ENCODE measurements around the gene RBM14. TPM values are rescaled to one million over a fixed set of nuclear protein-coding genes. Genes with fewer than 3 reads are reported as not detected.

Gene RBM14
- total RNA-seq, 1 donor from 2014 or later = 49.9 TPM

GRCh38 chr11:66663741-66664296 is 47.4 kb downstream of the RBM14 start:
- Histone ChIP-seq H3K36me3 (ENCODE audit: control insufficient read depth, insufficient read depth, low read length) (peaks cover 1% of the 10 kb centered on the region), H3K4me3 (ENCODE audit: low read depth, low read length) (no peak overlapping the region), H3K27me3 (ENCODE audit: control insufficient read depth, insufficient read depth, low read length) (no peaks in the 10 kb centered on the region)
- TF ChIP-seq CTCF (IDR thresholded peaks at IDR 0.05; ENCODE audit: insufficient read depth, low read length, poor library complexity, severe bottlenecking) = no peak
- DNase-seq (ENCODE audit: low read depth) = no peak

- Histone ChIP-seq H3K4me3 (ENCODE audit: low read depth, low read length) (no peak overlapping the region), H3K27me3 (ENCODE audit: control insufficient read depth, insufficient read depth, low read length) (no peaks in the 10 kb centered on the region), H3K36me3 (ENCODE audit: control insufficient read depth, insufficient read depth, low read length) (peaks cover 1% of the 10 kb centered on the region)
- no peak for TF ChIP-seq CTCF (IDR thresholded peaks at IDR 0.05; ENCODE audit: insufficient read depth, low read length, poor library complexity, severe bottlenecking)
- no peak for DNase-seq (ENCODE audit: low read depth)
Observed at GRCh38 chr11:66665369-66665768, 48.9 kb downstream of the RBM14 start.

- peaks cover 1% of the 10 kb centered on the region for H3K36me3 ChIP-seq (ENCODE audit: control insufficient read depth, insufficient read depth, low read length)
- DNase-seq (ENCODE audit: low read depth) = no peak
- TF ChIP-seq CTCF (IDR thresholded peaks at IDR 0.05; ENCODE audit: insufficient read depth, low read length, poor library complexity, severe bottlenecking) = no peak
- H3K27me3 ChIP-seq (ENCODE audit: control insufficient read depth, insufficient read depth, low read length) = no peaks in the 10 kb centered on the region
- H3K4me3 ChIP-seq (ENCODE audit: low read depth, low read length) = no peak overlapping the region
Observed at GRCh38 chr11:66670816-66671215, 54.4 kb downstream of the RBM14 start.

- no peak overlapping the region for H3K4me3 ChIP-seq (ENCODE audit: low read depth, low read length)
- no peak for DNase-seq (ENCODE audit: low read depth)
- H3K36me3 ChIP-seq (ENCODE audit: control insufficient read depth, insufficient read depth, low read length) = peaks cover 1% of the 10 kb centered on the region
- no peaks in the 10 kb centered on the region for H3K27me3 ChIP-seq (ENCODE audit: control insufficient read depth, insufficient read depth, low read length)
- TF ChIP-seq CTCF (IDR thresholded peaks at IDR 0.05; ENCODE audit: insufficient read depth, low read length, poor library complexity, severe bottlenecking) = no peak
Observed at GRCh38 chr11:66674964-66675602, 58.7 kb downstream of the RBM14 start.

- Histone ChIP-seq H3K27me3 (ENCODE audit: control insufficient read depth, insufficient read depth, low read length) (no peaks in the 10 kb centered on the region), H3K4me3 (ENCODE audit: low read depth, low read length) (no peak overlapping the region), H3K36me3 (ENCODE audit: control insufficient read depth, insufficient read depth, low read length) (no peaks in the 10 kb centered on the region)
- DNase-seq (ENCODE audit: low read depth) = no peak
- no peak for TF ChIP-seq CTCF (IDR thresholded peaks at IDR 0.05; ENCODE audit: insufficient read depth, low read length, poor library complexity, severe bottlenecking)
Observed at GRCh38 chr11:66676282-66676919, 60.0 kb downstream of the RBM14 start.

Other genes starting within 250 kb of the RBM14 start
- 5.5 and 7.7 TPM in 2 replicates for gene SLC29A2, start 244.9 kb upstream of the RBM14 start, total RNA-seq
- not detected in 2 replicates for gene NPAS4, start 195.6 kb upstream of the RBM14 start, total RNA-seq
- 54.8 and 62.6 TPM in 2 replicates for gene MRPL11, start 177.8 kb upstream of the RBM14 start, total RNA-seq
- gene PELI3, start 149.7 kb upstream of the RBM14 start, total RNA-seq = 2.3 and 5.0 TPM in 2 replicates
- 84.6 and 108 TPM in 2 replicates for gene DPP3, start 136.2 kb upstream of the RBM14 start, total RNA-seq
- 31.7 and 39.6 TPM in 2 replicates for gene BBS1, start 106.0 kb upstream of the RBM14 start, total RNA-seq
- gene ZDHHC24, start 70.6 kb upstream of the RBM14 start, total RNA-seq = 22.0 and 22.4 TPM in 2 replicates
- gene ACTN3, start 69.7 kb upstream of the RBM14 start, total RNA-seq = not detected in 2 replicates
- 21.0 and 25.1 TPM in 2 replicates for gene CTSF, start 48.0 kb upstream of the RBM14 start, total RNA-seq
- gene CCDC87, start 23.6 kb upstream of the RBM14 start, total RNA-seq = 0.58 and 0.75 TPM in 2 replicates
- 20.6 and 21.8 TPM in 2 replicates for gene CCS, start 23.4 kb upstream of the RBM14 start, total RNA-seq
- gene RBM4, start 22.1 kb downstream of the RBM14 start, total RNA-seq = 168 and 174 TPM in 2 replicates
- 17.4 and 17.8 TPM in 2 replicates for gene RBM4B, start 61.3 kb downstream of the RBM14 start, total RNA-seq
- gene SPTBN2, start 112.6 kb downstream of the RBM14 start, total RNA-seq = 79.4 and 99.9 TPM in 2 replicates
- gene RCE1, start 226.8 kb downstream of the RBM14 start, total RNA-seq = 45.2 and 52.7 TPM in 2 replicates
- gene LRFN4, start 240.4 kb downstream of the RBM14 start, total RNA-seq = 53.5 and 72.3 TPM in 2 replicates

Measured in kidney epithelial cell (primary cell).